HPDE6-E6E7 (cell line): Measurements from ENCODE around the gene OPN3.

Experiments
- DNase-seq: peaks from one replicate; pipeline ENCODE4 v3.0.0; 2011; ENCODE audit warnings: missing footprints; ENCODE audit errors: extremely low spot score

OPN3 gene

DNA sequence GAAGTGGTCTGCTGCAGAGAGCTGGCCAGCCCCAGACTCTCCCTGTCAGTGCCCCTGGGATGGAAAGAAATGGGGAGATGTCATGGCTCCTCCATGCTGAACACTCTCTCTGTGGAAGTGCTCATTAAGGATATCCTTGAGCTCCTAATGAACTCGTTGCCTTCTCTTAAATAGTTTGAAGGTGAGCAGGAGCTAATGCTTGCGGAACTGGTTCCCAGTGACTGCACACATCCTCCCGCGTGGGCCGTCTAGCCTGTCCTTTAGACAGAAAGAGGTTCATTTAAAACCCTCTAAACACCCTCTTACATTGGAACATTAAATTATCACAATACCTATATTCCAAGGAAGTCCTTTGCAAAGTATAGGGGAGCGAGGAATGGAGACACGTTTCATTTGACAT lies 6.0 kb upstream of the OPN3 start:
- DNase-seq: no peak

DNA sequence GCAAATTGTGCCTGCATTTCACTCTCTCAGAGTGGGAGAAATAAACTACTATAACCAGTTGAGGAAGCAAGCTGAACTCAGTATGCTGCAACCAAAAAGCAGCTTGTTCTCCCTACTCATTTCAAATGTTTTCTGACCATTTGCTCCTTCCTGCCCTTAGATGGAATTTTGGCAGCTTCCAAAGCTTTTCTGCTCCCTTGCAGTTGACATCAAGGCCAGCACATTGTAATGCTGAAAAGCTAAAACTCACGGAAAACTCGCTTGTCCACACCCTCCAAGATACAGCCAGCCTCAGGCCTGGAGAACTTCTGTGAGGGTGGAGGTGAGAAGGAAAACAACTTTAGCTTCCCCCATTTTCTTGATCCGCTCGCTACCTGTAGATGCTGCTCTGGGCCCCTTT lies 5.0 kb upstream of the OPN3 start:
- DNase-seq: no peak

DNA sequence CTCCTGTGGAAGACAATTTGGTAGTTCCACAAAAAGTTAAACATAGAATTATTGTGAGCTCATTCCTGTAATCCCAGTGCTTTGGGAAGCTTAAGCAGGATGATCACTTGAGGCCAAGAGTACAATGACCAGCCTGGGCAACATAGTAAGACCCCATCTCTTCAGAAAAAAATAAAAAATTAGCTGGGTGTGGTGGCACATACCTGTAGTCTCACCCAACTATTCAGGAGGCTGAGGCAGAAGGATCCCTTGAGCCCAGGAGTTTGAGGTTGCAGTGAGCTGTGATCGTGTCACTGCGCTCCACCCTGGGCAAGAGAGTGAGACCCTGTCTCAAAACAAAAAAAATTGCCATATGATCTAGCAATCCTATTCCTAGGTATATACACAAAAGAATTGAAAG lies 4.1 kb upstream of the OPN3 start:
- DNase-seq: no peak

GRCh38 chr1:241642593-241642944 lies 2.4 kb upstream of the OPN3 start:
- no peak for DNase-seq

DNA sequence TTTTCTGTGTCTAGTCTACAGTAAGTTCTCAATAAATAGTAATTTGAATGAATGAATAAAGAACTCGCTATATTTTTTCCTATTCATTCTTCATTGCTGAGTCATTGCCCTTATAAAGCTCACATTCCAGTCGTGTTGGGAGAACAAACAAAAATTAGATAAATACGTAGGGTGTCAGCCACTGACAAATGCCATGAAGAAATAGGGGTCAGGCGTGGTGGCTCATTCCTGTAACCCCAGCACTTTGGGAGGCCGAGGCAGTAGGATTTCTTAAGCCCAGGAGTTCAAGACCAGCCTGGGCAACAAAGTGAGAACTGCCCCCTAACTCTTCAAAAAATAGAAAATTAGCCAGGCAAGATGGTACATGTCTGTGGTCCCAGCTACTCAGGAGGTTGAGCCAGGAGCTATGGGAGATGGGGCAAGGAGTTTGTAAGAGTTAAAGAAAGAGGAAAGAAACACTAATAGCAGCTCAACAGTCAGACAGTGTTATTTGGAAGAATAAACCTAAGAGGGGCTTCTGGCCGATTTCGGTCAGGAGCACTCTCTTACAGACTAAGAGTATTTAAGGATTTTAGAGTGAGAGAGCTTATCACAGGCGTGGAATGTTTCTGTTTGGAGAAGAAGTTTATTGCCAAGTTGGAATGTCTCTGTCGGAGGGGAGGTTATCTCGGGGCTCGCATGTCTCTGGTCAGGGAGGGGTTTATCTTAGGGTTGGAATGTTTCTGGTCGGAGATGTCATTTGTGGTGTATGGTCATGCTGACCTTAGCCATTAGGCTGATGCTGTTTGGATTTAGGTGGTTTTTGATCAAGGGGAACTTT lies 1.8 kb upstream of the OPN3 start:
- no peak for DNase-seq

GRCh38 chr1:241640867-241641622 lies 876 bp upstream of the OPN3 start:
- no peak for DNase-seq

- peak; percentile 25 for DNase-seq
Measured at GRCh38 chr1:241639623-241640148, 483 bp downstream of the OPN3 start.

DNA sequence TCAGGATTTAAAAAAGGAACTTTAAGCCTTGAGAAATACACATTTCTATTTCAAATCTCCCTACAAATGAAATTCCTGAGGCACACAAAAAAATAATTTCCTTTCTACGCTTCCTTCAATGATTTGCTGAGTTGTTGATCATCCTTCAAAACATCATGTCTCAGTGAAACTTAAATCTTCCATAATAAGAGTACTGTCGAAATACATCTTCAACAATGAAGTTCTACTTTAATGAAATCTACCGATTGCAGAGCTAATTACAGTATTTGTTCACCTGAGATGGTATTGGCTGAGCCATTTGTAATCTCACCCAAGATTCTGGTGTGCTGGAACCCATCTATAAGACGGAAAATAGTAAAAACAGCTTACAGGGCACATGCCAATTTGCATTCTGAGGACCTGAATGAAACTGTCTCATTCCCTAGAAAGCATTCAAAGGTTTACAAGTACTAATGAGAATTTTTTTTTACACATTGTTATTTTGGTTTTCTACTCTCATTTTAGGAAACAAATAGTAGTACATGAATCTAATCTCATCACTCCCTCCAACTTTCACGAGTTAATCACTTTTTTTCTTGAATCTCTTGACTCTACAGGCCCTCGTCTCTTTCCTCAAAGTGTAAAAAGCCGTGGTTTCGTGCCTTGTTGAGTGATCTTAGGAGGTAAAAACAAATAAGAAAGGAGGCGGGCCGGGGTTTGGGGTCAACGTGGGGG lies 1.1 kb downstream of the OPN3 start:
- no peak for DNase-seq

GRCh38 chr1:241638099-241638682 lies 2.0 kb downstream of the OPN3 start:
- DNase-seq: no peak

- DNase-seq: no peak
Measured at GRCh38 chr1:241637604-241638003, 2.6 kb downstream of the OPN3 start.

DNA sequence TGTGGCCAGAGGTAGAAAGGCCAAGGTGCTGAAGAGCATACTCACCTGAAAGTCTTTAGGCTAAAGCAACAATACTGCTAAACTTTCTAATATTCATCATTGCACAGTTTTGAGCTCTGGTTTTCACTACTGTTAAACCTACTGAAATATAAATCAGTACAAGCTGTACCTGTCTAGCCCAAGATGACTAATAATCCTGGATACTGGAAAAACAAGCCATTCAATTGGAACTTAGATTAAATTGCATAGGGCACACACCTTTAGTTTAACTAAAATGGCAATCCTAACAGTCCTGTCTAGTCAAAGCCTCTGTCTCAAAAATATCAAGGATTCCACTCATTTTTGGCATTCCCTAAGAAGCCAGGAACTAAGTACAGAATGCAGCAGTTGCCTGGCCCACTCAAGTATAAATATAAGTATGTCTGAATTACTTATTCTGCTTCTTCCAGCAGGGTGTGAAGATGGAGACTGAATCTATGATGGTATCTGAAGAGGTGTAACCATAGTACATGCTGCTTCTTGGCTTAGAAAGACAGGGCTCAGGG lies 3.1 kb downstream of the OPN3 start:
- no peak for DNase-seq

DNA sequence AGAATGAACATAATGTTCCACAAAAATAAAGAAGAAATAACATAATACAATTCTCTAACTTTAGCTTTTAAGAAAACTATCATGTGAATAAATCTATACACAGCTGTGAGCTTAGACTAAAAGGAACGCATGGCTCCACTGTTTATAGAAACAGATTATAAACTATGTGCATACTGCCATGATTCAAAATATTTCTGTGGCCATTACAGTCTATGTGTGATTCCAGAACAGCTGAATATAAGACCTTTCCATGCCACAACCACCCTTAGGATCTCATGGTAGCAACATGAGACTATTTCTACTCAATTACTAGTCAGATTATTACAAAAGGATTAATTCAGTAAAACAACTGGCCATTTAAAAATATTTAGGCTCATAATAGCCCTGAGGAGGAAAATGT lies 3.9 kb downstream of the OPN3 start:
- no peak for DNase-seq

- no peak for DNase-seq
Measured at GRCh38 chr1:241635556-241636152, 4.5 kb downstream of the OPN3 start.

- no peak for DNase-seq
Measured at GRCh38 chr1:241632987-241633386, 7.2 kb downstream of the OPN3 start.

- no peak for DNase-seq
Measured at GRCh38 chr1:241631674-241632073, 8.5 kb downstream of the OPN3 start.

DNA sequence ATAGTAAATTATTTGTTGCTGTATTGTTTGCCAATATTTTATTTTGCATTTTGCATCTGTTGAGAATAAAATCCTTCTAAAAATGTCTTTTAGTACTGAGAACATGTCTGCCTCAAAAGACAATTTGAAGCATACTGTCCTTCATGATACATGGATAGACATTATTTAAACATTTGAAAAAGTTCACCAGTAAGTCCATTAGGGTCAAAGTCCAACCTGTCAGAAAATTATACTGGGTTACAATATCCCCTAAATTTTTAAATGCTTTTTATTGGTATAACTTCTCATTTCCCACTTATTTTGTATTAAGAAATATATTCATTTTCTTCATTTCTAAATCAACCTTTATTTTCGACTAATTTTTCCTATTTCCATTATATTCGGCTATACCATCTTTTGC lies 9.3 kb downstream of the OPN3 start:
- DNase-seq: no peak

DNA sequence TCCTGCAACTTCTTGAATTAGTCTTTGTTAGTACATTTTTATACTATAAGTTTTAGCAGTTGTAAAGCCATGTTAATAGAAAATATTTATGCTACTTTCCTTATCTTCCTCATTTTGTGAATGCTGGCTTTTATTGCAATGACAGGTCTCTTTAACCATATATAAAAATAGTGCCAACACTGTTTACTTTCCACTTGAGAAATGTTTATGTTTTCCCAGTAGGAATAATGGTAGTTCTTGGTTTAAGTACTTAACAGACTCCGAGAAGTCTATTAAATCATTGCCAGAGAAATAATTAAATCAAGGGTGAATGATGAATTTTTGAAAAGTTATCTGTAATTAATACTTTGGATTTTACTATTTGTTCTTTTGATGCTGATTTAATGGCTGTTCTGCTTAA lies 9.7 kb downstream of the OPN3 start:
- no peak for DNase-seq

DNA sequence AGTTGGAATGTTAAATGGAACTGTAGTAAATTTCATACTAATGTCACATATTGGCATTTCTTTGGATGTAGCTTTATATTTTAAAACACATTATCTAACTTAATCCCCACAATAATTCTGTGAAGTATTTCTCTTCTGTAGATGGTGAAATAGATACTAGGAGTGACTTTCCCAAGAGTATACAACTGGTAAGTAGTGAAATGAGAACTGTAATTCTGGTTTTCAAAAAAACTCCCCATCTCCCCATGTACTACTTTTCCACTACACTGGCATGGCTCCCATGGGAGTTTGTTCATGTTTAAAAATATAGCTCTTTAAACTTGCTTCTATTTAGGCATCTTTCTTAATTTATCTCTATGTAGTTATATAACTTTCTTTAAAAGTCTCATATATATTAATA lies 10.2 kb downstream of the OPN3 start:
- no peak for DNase-seq

- no peak for DNase-seq
Measured at GRCh38 chr1:241627453-241628259, 12.5 kb downstream of the OPN3 start.

DNA sequence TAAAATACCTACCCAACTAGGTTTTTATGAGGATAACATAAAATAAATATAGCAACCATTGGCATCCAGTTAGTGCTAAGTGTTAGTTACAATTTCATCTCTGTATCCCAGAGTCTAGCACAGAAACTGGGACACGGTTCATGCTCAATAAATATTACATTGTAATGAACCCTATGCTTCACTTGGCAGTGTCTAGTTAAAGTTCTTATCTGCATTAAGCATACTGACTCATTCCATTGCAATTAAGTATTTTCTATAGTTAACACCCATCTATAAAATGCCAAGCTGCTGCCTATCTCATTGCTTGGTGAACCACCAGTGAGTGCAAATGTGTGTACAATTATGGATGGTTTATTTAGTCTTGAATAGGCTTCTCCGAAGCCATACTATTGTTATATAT lies 15.2 kb downstream of the OPN3 start:
- DNase-seq: no peak

DNA sequence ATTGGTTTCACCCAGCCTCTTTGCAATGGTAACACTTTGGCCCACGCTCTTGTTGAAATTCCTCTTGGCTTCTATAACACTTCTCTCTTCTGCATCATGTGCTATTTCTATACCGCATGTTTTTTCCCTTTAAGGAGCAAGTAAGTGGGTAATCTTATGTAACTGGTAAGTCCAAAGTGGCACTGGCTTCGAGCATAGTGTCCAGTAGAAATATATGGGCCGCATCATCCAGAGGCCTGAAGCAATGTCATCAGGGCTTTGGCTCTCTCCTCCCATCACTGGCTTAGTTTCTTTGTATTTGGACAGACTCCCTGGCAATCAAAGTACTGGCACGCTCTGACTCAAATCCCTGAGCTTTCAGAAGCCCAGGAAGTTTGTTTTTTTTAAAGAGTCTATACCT lies 17.5 kb downstream of the OPN3 start:
- no peak for DNase-seq
